OCI-LY3 (cell line): ENCODE data around the gene ZNF319.

Source experiments
- CTCF ChIP-seq: fragments of 200-600, 300-600 bp; sonication (generic); IDR thresholded peaks from 2 replicates; pipeline ENCODE4 v1.5.1; 2014; ENCODE audit warnings: antibody characterized with exemption, low read length, low read depth
- EZH2phosphoT487 ChIP-seq: fragments of 200-600 bp; shearing (Covaris generic); IDR thresholded peaks from 2 replicates; pipeline ENCODE4 v1.6.1; 2018; ENCODE audit warnings: antibody characterized with exemption, mixed run types, low read depth

GRCh38 chr16:57986196-57986595 lies 14.3 kb downstream of the ZNF319 start:
- TF ChIP-seq CTCF = no peak
- no peak for TF ChIP-seq EZH2phosphoT487
